Uterus (tissue), 4 donors: ENCODE results near the gene CDK5RAP1. TPM values are rescaled to one million over a fixed set of nuclear protein-coding genes. Genes with fewer than 3 reads are reported as not detected.

Source experiments
- DNase-seq, 2 donors: peaks; one replicate each; pipeline ENCODE4 v3.0.0-alpha.2; 2019 to 2020
- H3K27ac ChIP-seq, 2 donors: fragments of 200-600 bp; sonication (generic); 1 replicate in 1 of 2; 2 replicates in 1 of 2; pipeline ENCODE4 v1.5.1; 2016 to 2018
- H3K27me3 ChIP-seq, 2 donors: fragments of 200-600 bp; sonication (generic); one replicate each; pipeline ENCODE4 v1.5.1; 2018 to 2019; ENCODE audit warnings: control low read depth in 1 of 2
- H3K36me3 ChIP-seq, 2 donors: fragments of 200-600 bp; sonication (generic); one replicate each; pipeline ENCODE4 v1.5.1; 2019; ENCODE audit warnings: control low read depth in 1 of 2
- H3K4me1 ChIP-seq, 2 donors: fragments of 200-600 bp; sonication (generic); one replicate each; pipeline ENCODE4 v1.5.1; 2018 to 2019; ENCODE audit warnings: control low read depth in 1 of 2
- H3K4me3 ChIP-seq, 2 donors: fragments of 200-600 bp; sonication (generic); 1 replicate in 1 of 2; 2 replicates in 1 of 2; pipeline ENCODE4 v1.5.1; 2018 to 2019; ENCODE audit warnings: mild to moderate bottlenecking in 1 of 2
- H3K9me3 ChIP-seq, 2 donors: fragments of 200-600 bp; sonication (generic); one replicate each; pipeline ENCODE4 v1.5.1; 2019; ENCODE audit warnings: control low read depth in 1 of 2
- CTCF ChIP-seq, 4 experiments: fragments of 200-600 bp in 2 of 4; fragments of 450-650 bp in 2 of 4; sonication (generic) in 2 of 4; IDR thresholded peaks; one replicate each; pipeline ENCODE4 v1.5.1; 2016 to 2019; ENCODE audit warnings: antibody characterized with exemption in 4 of 4, mild to moderate bottlenecking in 2 of 4, moderate library complexity in 1 of 4
- POLR2A ChIP-seq, 2 donors: fragments of 450-650 bp; IDR thresholded peaks; one replicate each; pipeline ENCODE4 v1.6.1; 2016; ENCODE audit warnings: antibody characterized with exemption in 2 of 2, mild to moderate bottlenecking in 1 of 2, moderate library complexity in 1 of 2
- intact Hi-C: fragments of 100-400 bp; cut with DNase I; formaldehyde crosslinking; loops from one replicate; pipeline ENCODE4 v1.15.1; 2023; ENCODE audit warnings: low total_unique reads
- total RNA-seq, 4 donors: library from RNA; depleted of rRNA in 3 of 4; stranded (reverse); fragments of >200 nt in 3 of 4; gene quantifications; one replicate each; pipeline versions ENCODE4 v1.1.0 to v1.2.4, GENCODE V29; 2014 to 2023
- donor health status: DM: yes; HTN: yes; CAD: no.

The CDK5RAP1 gene
- total RNA-seq, 4 donors from 2014 or later, result 4.1 to 34.6 (median 17.2) TPM

GRCh38 chr20:33320006-33320405 lies 81.3 kb downstream of the CDK5RAP1 start:
- H3K27ac ChIP-seq, result no peak overlapping the region
- no peaks in the 10 kb centered on the region for H3K36me3 ChIP-seq
- TF ChIP-seq CTCF (IDR thresholded peaks at IDR 0.05) (no peak), POLR2A (IDR thresholded peaks at IDR 0.05) (no peak)
- no peak for DNase-seq
- H3K4me1 ChIP-seq, result no peaks in the 10 kb centered on the region
- H3K27me3 ChIP-seq, result no peaks in the 10 kb centered on the region
- H3K9me3 ChIP-seq, result no peaks in the 10 kb centered on the region
- H3K4me3 ChIP-seq, result no peak overlapping the region
- intact Hi-C loops, result no loop called here

DNA sequence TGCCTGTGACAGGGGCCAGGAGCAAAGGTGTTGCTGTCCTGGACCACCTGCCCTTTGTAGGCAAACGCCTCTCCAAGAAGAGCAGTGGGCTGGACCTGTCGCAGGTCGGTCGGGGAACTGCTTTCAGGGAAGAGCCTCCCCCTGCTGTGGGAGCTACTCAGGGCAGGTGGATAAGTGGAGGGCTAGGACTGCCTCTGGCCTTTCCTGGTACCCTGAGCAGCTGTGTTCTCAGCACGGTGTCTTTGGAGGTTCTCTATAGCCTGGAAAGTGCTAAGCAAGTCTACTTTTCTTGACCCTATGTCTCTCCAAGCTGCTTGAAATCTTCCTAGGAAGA lies 83.3 kb downstream of the CDK5RAP1 start:
- Histone ChIP-seq H3K4me3 (no peak overlapping the region), H3K36me3 (no peaks in the 10 kb centered on the region), H3K9me3 (no peaks in the 10 kb centered on the region), H3K27me3 (no peaks in the 10 kb centered on the region), H3K4me1 (no peaks in the 10 kb centered on the region), H3K27ac (no peak overlapping the region)
- TF ChIP-seq POLR2A (IDR thresholded peaks at IDR 0.05) (no peak), CTCF (IDR thresholded peaks at IDR 0.05) (no peak)
- intact Hi-C loops, result no loop called here
- DNase-seq, result no peak

- H3K36me3 ChIP-seq, result no peaks in the 10 kb centered on the region
- H3K27ac ChIP-seq, result no peak overlapping the region
- H3K4me1 ChIP-seq, result no peaks in the 10 kb centered on the region
- no peaks in the 10 kb centered on the region for H3K9me3 ChIP-seq
- intact Hi-C loops, result no loop called here
- H3K4me3 ChIP-seq, result no peak overlapping the region
- no peaks in the 10 kb centered on the region for H3K27me3 ChIP-seq
- no peak for DNase-seq
- TF ChIP-seq POLR2A (IDR thresholded peaks at IDR 0.05) (no peak), CTCF (IDR thresholded peaks at IDR 0.05) (no peak)
These were observed 83.8 kb downstream of the CDK5RAP1 start for GRCh38 chr20:33317424-33318095.

- no peaks in the 10 kb centered on the region for H3K9me3 ChIP-seq
- DNase-seq, result no peak
- TF ChIP-seq POLR2A (IDR thresholded peaks at IDR 0.05) (no peak), CTCF (IDR thresholded peaks at IDR 0.05) (no peak)
- intact Hi-C loops, result no loop called here
- no peaks in the 10 kb centered on the region for H3K4me1 ChIP-seq
- H3K4me3 ChIP-seq, result no peak overlapping the region
- H3K27ac ChIP-seq, result no peak overlapping the region
- H3K27me3 ChIP-seq, result no peaks in the 10 kb centered on the region
- no peaks in the 10 kb centered on the region for H3K36me3 ChIP-seq
These were observed 84.4 kb downstream of the CDK5RAP1 start for GRCh38 chr20:33316958-33317357.

DNA sequence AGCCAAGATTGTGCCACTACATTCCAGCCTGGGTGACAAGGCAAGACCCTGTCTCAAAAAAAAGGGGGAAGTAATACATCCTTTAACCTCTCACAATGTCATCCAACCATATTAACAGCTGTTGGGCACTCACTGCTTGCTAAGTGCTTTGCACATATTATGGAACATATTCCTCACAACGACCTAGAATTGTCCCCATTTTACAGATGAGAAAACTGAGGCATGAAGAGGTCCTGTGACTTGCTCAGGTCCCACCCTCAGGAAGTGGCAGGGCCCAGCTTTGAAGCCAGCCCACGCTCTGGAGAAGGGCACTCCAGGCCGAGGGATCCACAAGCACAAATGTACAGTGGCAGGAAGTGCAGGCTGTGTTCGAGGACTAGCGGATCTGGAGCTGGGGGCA lies 85.0 kb downstream of the CDK5RAP1 start:
- Histone ChIP-seq H3K27ac (no peak overlapping the region), H3K27me3 (no peaks in the 10 kb centered on the region), H3K4me3 (no peak overlapping the region), H3K4me1 (no peaks in the 10 kb centered on the region), H3K9me3 (no peaks in the 10 kb centered on the region), H3K36me3 (no peaks in the 10 kb centered on the region)
- DNase-seq, result no peak
- TF ChIP-seq CTCF (IDR thresholded peaks at IDR 0.05) (no peak), POLR2A (IDR thresholded peaks at IDR 0.05) (no peak)
- intact Hi-C loops, result no loop called here
